ENCODE data around the gene CNBD2.

- TF ChIP-seq CTCF (IDR thresholded peaks at IDR 0.05) (no peak), POLR2A (IDR thresholded peaks at IDR 0.05) (no peak)
These were observed 3.6 kb downstream of the CNBD2 start for GRCh38 chr20:35971981-35972380.
